ENCODE data around the gene EGLN3.

Gene EGLN3

GRCh38 chr14:33906968-33907367, 43.9 kb downstream of the EGLN3 start:
- H3K9ac ChIP-seq (ENCODE audit: low read length in 5 of 5), result no peak overlapping the region
- H3K9me3 ChIP-seq (ENCODE audit: control insufficient read depth in 5 of 5, low read length in 5 of 5), result peaks cover 0 to 3% (median 0%) of the 10 kb centered on the region in 5 donors
- peaks cover 0 to 8% (median 6%) of the 10 kb centered on the region in 5 donors for H3K4me1 ChIP-seq (ENCODE audit: control insufficient read depth in 5 of 5, insufficient read depth in 5 of 5, low read length in 5 of 5)
- no peak overlapping the region for H3K27ac ChIP-seq (ENCODE audit: low read depth, low read length)
- peaks cover 0 to 3% (median 0%) of the 10 kb centered on the region in 5 donors for H3K27me3 ChIP-seq (ENCODE audit: control insufficient read depth in 5 of 5, insufficient read depth in 4 of 5, low read length in 5 of 5)
- H3K36me3 ChIP-seq (ENCODE audit: control insufficient read depth in 5 of 5, insufficient read depth in 5 of 5, low read length in 5 of 5), result no peaks in the 10 kb centered on the region
- no peak overlapping the region for H3K4me3 ChIP-seq (ENCODE audit: low read depth in 1 of 5, low read length in 5 of 5)

- H3K36me3 ChIP-seq (ENCODE audit: control insufficient read depth in 5 of 5, insufficient read depth in 5 of 5, low read length in 5 of 5), result no peaks in the 10 kb centered on the region
- no peak overlapping the region for H3K4me3 ChIP-seq (ENCODE audit: low read depth in 1 of 5, low read length in 5 of 5)
- H3K27ac ChIP-seq (ENCODE audit: low read depth, low read length), result no peak overlapping the region
- no peaks in the 10 kb centered on the region for H3K27me3 ChIP-seq (ENCODE audit: control insufficient read depth in 5 of 5, insufficient read depth in 4 of 5, low read length in 5 of 5)
- peaks cover 0 to 8% (median 6%) of the 10 kb centered on the region in 5 donors for H3K4me1 ChIP-seq (ENCODE audit: control insufficient read depth in 5 of 5, insufficient read depth in 5 of 5, low read length in 5 of 5)
- no peak overlapping the region for H3K9ac ChIP-seq (ENCODE audit: low read length in 5 of 5)
- peaks cover 0 to 3% (median 0%) of the 10 kb centered on the region in 5 donors for H3K9me3 ChIP-seq (ENCODE audit: control insufficient read depth in 5 of 5, low read length in 5 of 5)
Measured at GRCh38 chr14:33904609-33905008, 46.3 kb downstream of the EGLN3 start.

GRCh38 chr14:33903369-33903768, 47.5 kb downstream of the EGLN3 start:
- no peak overlapping the region for H3K27ac ChIP-seq (ENCODE audit: low read depth, low read length)
- peaks cover 0 to 8% (median 6%) of the 10 kb centered on the region in 5 donors for H3K4me1 ChIP-seq (ENCODE audit: control insufficient read depth in 5 of 5, insufficient read depth in 5 of 5, low read length in 5 of 5)
- no peaks in the 10 kb centered on the region for H3K27me3 ChIP-seq (ENCODE audit: control insufficient read depth in 5 of 5, insufficient read depth in 4 of 5, low read length in 5 of 5)
- no peaks in the 10 kb centered on the region for H3K36me3 ChIP-seq (ENCODE audit: control insufficient read depth in 5 of 5, insufficient read depth in 5 of 5, low read length in 5 of 5)
- no peak overlapping the region for H3K9ac ChIP-seq (ENCODE audit: low read length in 5 of 5)
- H3K9me3 ChIP-seq (ENCODE audit: control insufficient read depth in 5 of 5, low read length in 5 of 5), result peaks cover 0 to 2% (median 0%) of the 10 kb centered on the region in 5 donors
- no peak overlapping the region for H3K4me3 ChIP-seq (ENCODE audit: low read depth in 1 of 5, low read length in 5 of 5)

- Histone ChIP-seq H3K4me3 (ENCODE audit: low read depth in 1 of 5, low read length in 5 of 5) (no peak overlapping the region), H3K36me3 (ENCODE audit: control insufficient read depth in 5 of 5, insufficient read depth in 5 of 5, low read length in 5 of 5) (no peaks in the 10 kb centered on the region), H3K27me3 (ENCODE audit: control insufficient read depth in 5 of 5, insufficient read depth in 4 of 5, low read length in 5 of 5) (no peaks in the 10 kb centered on the region), H3K4me1 (ENCODE audit: control insufficient read depth in 5 of 5, insufficient read depth in 5 of 5, low read length in 5 of 5) (peaks cover 0 to 8% (median 6%) of the 10 kb centered on the region in 5 donors), H3K9me3 (ENCODE audit: control insufficient read depth in 5 of 5, low read length in 5 of 5) (no peaks in the 10 kb centered on the region), H3K9ac (ENCODE audit: low read length in 5 of 5) (no peak overlapping the region), H3K27ac (ENCODE audit: low read depth, low read length) (no peak overlapping the region)
Measured at GRCh38 chr14:33902363-33902762, 48.5 kb downstream of the EGLN3 start.

- Histone ChIP-seq H3K9me3 (ENCODE audit: control insufficient read depth in 5 of 5, low read length in 5 of 5) (no peaks in the 10 kb centered on the region), H3K9ac (ENCODE audit: low read length in 5 of 5) (no peak overlapping the region), H3K36me3 (ENCODE audit: control insufficient read depth in 5 of 5, insufficient read depth in 5 of 5, low read length in 5 of 5) (no peaks in the 10 kb centered on the region), H3K4me3 (ENCODE audit: low read depth in 1 of 5, low read length in 5 of 5) (no peak overlapping the region), H3K27ac (ENCODE audit: low read depth, low read length) (no peak overlapping the region), H3K4me1 (ENCODE audit: control insufficient read depth in 5 of 5, insufficient read depth in 5 of 5, low read length in 5 of 5) (peaks cover 0 to 8% (median 6%) of the 10 kb centered on the region in 5 donors), H3K27me3 (ENCODE audit: control insufficient read depth in 5 of 5, insufficient read depth in 4 of 5, low read length in 5 of 5) (no peaks in the 10 kb centered on the region)
Measured at GRCh38 chr14:33901426-33902155, 49.3 kb downstream of the EGLN3 start.

GRCh38 chr14:33900706-33901105, 50.2 kb downstream of the EGLN3 start:
- Histone ChIP-seq H3K4me1 (ENCODE audit: control insufficient read depth in 5 of 5, insufficient read depth in 5 of 5, low read length in 5 of 5) (peaks cover 0 to 8% (median 6%) of the 10 kb centered on the region in 5 donors), H3K4me3 (ENCODE audit: low read depth in 1 of 5, low read length in 5 of 5) (no peak overlapping the region), H3K9ac (ENCODE audit: low read length in 5 of 5) (no peak overlapping the region), H3K27me3 (ENCODE audit: control insufficient read depth in 5 of 5, insufficient read depth in 4 of 5, low read length in 5 of 5) (no peaks in the 10 kb centered on the region), H3K36me3 (ENCODE audit: control insufficient read depth in 5 of 5, insufficient read depth in 5 of 5, low read length in 5 of 5) (no peaks in the 10 kb centered on the region), H3K27ac (ENCODE audit: low read depth, low read length) (no peak overlapping the region), H3K9me3 (ENCODE audit: control insufficient read depth in 5 of 5, low read length in 5 of 5) (no peaks in the 10 kb centered on the region)

GRCh38 chr14:33899723-33900341, 51.0 kb downstream of the EGLN3 start:
- no peaks in the 10 kb centered on the region for H3K9me3 ChIP-seq (ENCODE audit: control insufficient read depth in 5 of 5, low read length in 5 of 5)
- peaks cover 0 to 8% (median 6%) of the 10 kb centered on the region in 5 donors for H3K4me1 ChIP-seq (ENCODE audit: control insufficient read depth in 5 of 5, insufficient read depth in 5 of 5, low read length in 5 of 5)
- H3K36me3 ChIP-seq (ENCODE audit: control insufficient read depth in 5 of 5, insufficient read depth in 5 of 5, low read length in 5 of 5), result no peaks in the 10 kb centered on the region
- H3K9ac ChIP-seq (ENCODE audit: low read length in 5 of 5), result no peak overlapping the region
- no peak overlapping the region for H3K27ac ChIP-seq (ENCODE audit: low read depth, low read length)
- no peak overlapping the region for H3K4me3 ChIP-seq (ENCODE audit: low read depth in 1 of 5, low read length in 5 of 5)
- H3K27me3 ChIP-seq (ENCODE audit: control insufficient read depth in 5 of 5, insufficient read depth in 4 of 5, low read length in 5 of 5), result no peaks in the 10 kb centered on the region

- peaks cover 0 to 3% (median 0%) of the 10 kb centered on the region in 5 donors for H3K9me3 ChIP-seq (ENCODE audit: control insufficient read depth in 5 of 5, low read length in 5 of 5)
- H3K4me3 ChIP-seq (ENCODE audit: low read depth in 1 of 5, low read length in 5 of 5), result no peak overlapping the region
- H3K27me3 ChIP-seq (ENCODE audit: control insufficient read depth in 5 of 5, insufficient read depth in 4 of 5, low read length in 5 of 5), result no peaks in the 10 kb centered on the region
- H3K27ac ChIP-seq (ENCODE audit: low read depth, low read length), result no peak overlapping the region
- peaks cover 0 to 8% (median 6%) of the 10 kb centered on the region in 5 donors for H3K4me1 ChIP-seq (ENCODE audit: control insufficient read depth in 5 of 5, insufficient read depth in 5 of 5, low read length in 5 of 5)
- H3K36me3 ChIP-seq (ENCODE audit: control insufficient read depth in 5 of 5, insufficient read depth in 5 of 5, low read length in 5 of 5), result no peaks in the 10 kb centered on the region
- H3K9ac ChIP-seq (ENCODE audit: low read length in 5 of 5), result no peak overlapping the region
Measured at GRCh38 chr14:33897878-33898535, 52.9 kb downstream of the EGLN3 start.

- Histone ChIP-seq H3K36me3 (ENCODE audit: control insufficient read depth in 5 of 5, insufficient read depth in 5 of 5, low read length in 5 of 5) (no peaks in the 10 kb centered on the region), H3K9ac (ENCODE audit: low read length in 5 of 5) (no peak overlapping the region), H3K9me3 (ENCODE audit: control insufficient read depth in 5 of 5, low read length in 5 of 5) (peaks cover 0 to 3% (median 0%) of the 10 kb centered on the region in 5 donors), H3K4me1 (ENCODE audit: control insufficient read depth in 5 of 5, insufficient read depth in 5 of 5, low read length in 5 of 5) (peaks cover 0 to 5% (median 3%) of the 10 kb centered on the region in 5 donors), H3K4me3 (ENCODE audit: low read depth in 1 of 5, low read length in 5 of 5) (no peak overlapping the region), H3K27ac (ENCODE audit: low read depth, low read length) (no peak overlapping the region), H3K27me3 (ENCODE audit: control insufficient read depth in 5 of 5, insufficient read depth in 4 of 5, low read length in 5 of 5) (no peaks in the 10 kb centered on the region)
Measured at GRCh38 chr14:33897382-33897781, 53.5 kb downstream of the EGLN3 start.

- Histone ChIP-seq H3K9me3 (ENCODE audit: control insufficient read depth in 5 of 5, low read length in 5 of 5) (peaks cover 0 to 3% (median 0%) of the 10 kb centered on the region in 5 donors), H3K36me3 (ENCODE audit: control insufficient read depth in 5 of 5, insufficient read depth in 5 of 5, low read length in 5 of 5) (no peaks in the 10 kb centered on the region), H3K9ac (ENCODE audit: low read length in 5 of 5) (no peak overlapping the region), H3K4me3 (ENCODE audit: low read depth in 1 of 5, low read length in 5 of 5) (no peak overlapping the region), H3K27ac (ENCODE audit: low read depth, low read length) (no peak overlapping the region), H3K4me1 (ENCODE audit: control insufficient read depth in 5 of 5, insufficient read depth in 5 of 5, low read length in 5 of 5) (no peaks in the 10 kb centered on the region), H3K27me3 (ENCODE audit: control insufficient read depth in 5 of 5, insufficient read depth in 4 of 5, low read length in 5 of 5) (no peaks in the 10 kb centered on the region)
Measured at GRCh38 chr14:33894339-33894738, 56.5 kb downstream of the EGLN3 start.
